Endothelial cell of umbilical vein (primary cell): ENCODE measurements around the gene LDLRAD3. TPM values are rescaled to one million over a fixed set of nuclear protein-coding genes. Genes with fewer than 3 reads are reported as not detected.

ENCODE experiments used
- BruUV-seq: library from RNA; stranded (reverse); fragments of 400-500 nt; replicated peaks from 2 replicates; lab custom pipeline; 2021; lab: Mats Ljungman, UMichigan
- CTCF ChIA-PET: fragments of 300-600, 350-600 bp; sonication (Branson Sonifier 250); formaldehyde crosslinking; loops from one replicate; lab custom pipeline; 2021; ENCODE audit warnings: antibody characterized with exemption, inconsistent platforms; lab: Charles Lee
- POLR2A ChIA-PET: fragments of 300-600, 350-600 bp; sonication (Branson Sonifier 250); formaldehyde crosslinking; loops from one replicate; lab custom pipeline; 2021; ENCODE audit warnings: antibody characterized with exemption, inconsistent platforms; lab: Charles Lee
- DNase-seq: peaks from one replicate; pipeline ENCODE4 v3.0.0-alpha.2; 2011; ENCODE audit warnings: low read depth, low spot score
- FAIRE-seq: peaks from 2 replicates; lab custom pipeline; 2011; peaks lifted over from hg19 to GRCh38; lab: Jason Lieb, UNC
- H2AFZ ChIP-seq: 2 replicates; pipeline ENCODE4 v1.6.0; 2012; ENCODE audit warnings: low read depth, low read length, control low read depth, inconsistent platforms
- H3K27ac ChIP-seq: 2 replicates; pipeline ENCODE4 v1.5.1; 2011; ENCODE audit warnings: low read depth, mild to moderate bottlenecking, control low read depth, low read length, moderate library complexity; ENCODE audit not compliant: insufficient read depth
- H3K27me3 ChIP-seq, 2 experiments: 2 replicates each; pipeline versions ENCODE4 v1.6.0 to v1.6.1; 2011; ENCODE audit warnings: low read length in 2 of 2, mixed read lengths in 1 of 2; ENCODE audit not compliant: control insufficient read depth in 2 of 2, insufficient read depth in 2 of 2
- H3K36me3 ChIP-seq, 2 experiments: 2 replicates in 1 of 2; 3 replicates in 1 of 2; pipeline ENCODE4 v1.5.1; 2011; ENCODE audit warnings: low read length in 2 of 2, mild to moderate bottlenecking in 1 of 2, moderate library complexity in 1 of 2; ENCODE audit not compliant: control insufficient read depth in 2 of 2, insufficient read depth in 2 of 2; ENCODE audit errors: extremely low read depth in 1 of 2
- H3K4me1 ChIP-seq: 3 replicates; pipeline ENCODE4 v1.5.1; 2011; ENCODE audit warnings: mild to moderate bottlenecking, low read length; ENCODE audit not compliant: control insufficient read depth, insufficient read depth; ENCODE audit errors: extremely low read depth
- H3K4me2 ChIP-seq: 2 replicates; pipeline ENCODE4 v1.6.1; 2011; ENCODE audit warnings: low read length, control low read depth, mixed read lengths; ENCODE audit not compliant: insufficient read depth
- H3K4me3 ChIP-seq, 3 experiments: fragments of 200-600 bp in 1 of 3; sonication (generic), shearing (Covaris generic) in 1 of 3; replicated peaks in 1 of 3; 2 replicates each; pipeline ENCODE4 v1.5.1; 2011 to 2016; ENCODE audit warnings: control low read depth in 3 of 3, low read length in 3 of 3, mild to moderate bottlenecking in 2 of 3, inconsistent platforms in 1 of 3, low read depth in 1 of 3, moderate library complexity in 1 of 3; ENCODE audit not compliant: insufficient read depth in 1 of 3
- H3K79me2 ChIP-seq: 2 replicates; pipeline ENCODE4 v1.6.0; 2012; ENCODE audit warnings: low read length, inconsistent platforms; ENCODE audit not compliant: control insufficient read depth, insufficient read depth
- H3K9ac ChIP-seq: replicated peaks from 2 replicates; pipeline ENCODE3; 2011; ENCODE audit warnings: low read length, control low read depth; ENCODE audit not compliant: insufficient read depth; ENCODE audit errors: extremely low read depth
- H3K9me1 ChIP-seq: replicated peaks from 3 replicates; pipeline ENCODE4 v1.6.0; 2011; ENCODE audit warnings: mild to moderate bottlenecking, low read length; ENCODE audit not compliant: control insufficient read depth, insufficient read depth; ENCODE audit errors: extremely low read depth
- H3K9me3 ChIP-seq: replicated peaks from 2 replicates; pipeline ENCODE4 v1.5.1; 2012; ENCODE audit warnings: low read length, inconsistent platforms; ENCODE audit not compliant: control insufficient read depth, insufficient read depth
- H4K20me1 ChIP-seq: replicated peaks from 2 replicates; pipeline ENCODE3; 2011; ENCODE audit warnings: mild to moderate bottlenecking, low read length; ENCODE audit not compliant: control insufficient read depth, insufficient read depth; ENCODE audit errors: extremely low read depth
- FOS ChIP-seq: IDR thresholded peaks from 2 replicates; pipeline ENCODE4 v1.6.1; 2011; ENCODE audit warnings: mild to moderate bottlenecking, low read length, moderate library complexity, borderline replicate concordance; ENCODE audit not compliant: insufficient read depth
- GATA2 ChIP-seq: IDR thresholded peaks from 2 replicates; pipeline ENCODE4 v1.7.0; 2011; ENCODE audit warnings: low read depth, mild to moderate bottlenecking, moderate library complexity, mixed read lengths, low read length; ENCODE audit not compliant: insufficient read length, insufficient read depth
- JUN ChIP-seq: IDR thresholded peaks from 2 replicates; pipeline ENCODE4 v1.6.1; 2011; ENCODE audit warnings: borderline replicate concordance, low read depth; ENCODE audit not compliant: insufficient read length, insufficient read depth
- MYC ChIP-seq: IDR thresholded peaks from one replicate; pipeline ENCODE4 v1.6.1; 2011; ENCODE audit warnings: mild to moderate bottlenecking, low read depth, low read length
- dilution Hi-C: fragments of 300-500 bp; cut with MboI; formaldehyde crosslinking; loops from one replicate; pipeline ENCODE4 v1.15.0; 2019; ENCODE audit warnings: low sequenced_read_pairs; ENCODE audit not compliant: extremely low pct_ligation_motif_present
- intact Hi-C: fragments of 100-400 bp; cut with micrococcal nuclease; formaldehyde crosslinking; loops from one replicate; pipeline ENCODE4 v1.10.0; 2022
- polyA plus RNA-seq, 4 experiments: library from polyadenylated mRNA; depleted of rRNA in 3 of 4; stranded (reverse) in 3 of 4; unstranded in 1 of 4; fragments of >200 nt; gene quantifications; 2 replicates each; pipeline versions ENCODE4 v1.2.1 to v1.2.3, GENCODE V29; 2011 to 2012; ENCODE audit warnings: missing spikeins in 1 of 4
- total RNA-seq: library from RNA; stranded (reverse); gene quantifications from 2 replicates; pipeline ENCODE4 v1.2.3, GENCODE V29; 2021
- TF ChIP-seq, protein P1 (sequence below): IDR thresholded peaks from 2 replicates; pipeline ENCODE4 v1.6.1; 2011; ENCODE audit not compliant: insufficient read depth, insufficient read length

LDLRAD3 gene
- total and polyA plus RNA-seq, 2 donors (not counting 3 experiments of a cell fraction or from before 2014, with no cell fraction given) = 17.9 to 25.1 TPM

DNA sequence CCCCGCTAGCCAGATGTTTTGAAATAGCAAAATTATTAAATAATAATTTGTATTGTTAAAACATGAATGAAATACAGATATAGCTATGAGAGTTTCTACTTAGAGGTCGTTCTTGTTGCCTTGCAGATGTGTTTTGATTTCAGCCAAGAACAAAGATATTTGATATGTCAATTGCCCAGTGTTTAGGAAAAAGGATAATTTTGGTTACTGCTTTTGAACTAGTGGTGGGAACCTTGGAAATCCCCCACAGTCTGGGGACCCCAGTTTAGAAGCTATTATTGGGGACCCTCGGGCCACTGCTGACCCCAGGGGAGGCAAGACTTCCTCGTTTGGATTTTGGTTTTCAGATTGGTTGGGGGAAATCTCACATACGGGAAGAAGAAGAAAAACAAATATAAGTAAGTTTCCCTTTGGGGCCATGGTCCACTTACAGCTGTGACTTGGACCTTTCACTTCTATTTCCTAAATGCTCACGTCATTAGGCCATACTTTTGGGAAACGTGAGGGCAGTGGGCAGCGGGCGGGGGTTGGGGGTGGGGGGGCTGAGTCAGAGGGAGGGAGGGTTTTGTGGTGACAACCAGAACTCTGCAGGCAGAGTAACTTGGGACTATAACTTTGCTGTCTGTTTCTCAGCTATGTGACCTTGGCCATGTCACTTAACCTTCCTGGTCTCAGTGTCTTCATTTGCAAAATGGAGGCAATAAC lies 37.0 kb downstream of the LDLRAD3 start:
- H3K27ac ChIP-seq = no peak overlapping the region
- H4K20me1 ChIP-seq = no peaks in the 10 kb centered on the region
- H3K9me3 ChIP-seq = no peaks in the 10 kb centered on the region
- no peak for FAIRE-seq
- dilution Hi-C loops (no loop called here), intact Hi-C loops (no loop called here)
- POLR2A ChIA-PET = no interaction called here
- CTCF ChIA-PET = interaction anchor here (1.2 to 2.9 kb wide), 4 partner anchors 9 to 159 kb away, joined by 3 to 9 read pairs (median 5); no protein-coding TSS in a partner anchor
- no peaks in the 10 kb centered on the region for H3K27me3 ChIP-seq
- H3K9ac ChIP-seq = no peak overlapping the region
- no peak overlapping the region for H3K4me3 ChIP-seq
- peak; percentile 28 for DNase-seq
- no peaks in the 10 kb centered on the region for H3K9me1 ChIP-seq
- H3K4me2 ChIP-seq = no peak overlapping the region
- no peaks in the 10 kb centered on the region for H3K36me3 ChIP-seq
- no peak overlapping the region for H2AFZ ChIP-seq
- H3K79me2 ChIP-seq = peaks cover 37% of the 10 kb centered on the region
- no peak for TF ChIP-seq FOS
- TF ChIP-seq MYC = no peak
- TF ChIP-seq, protein P1, sequence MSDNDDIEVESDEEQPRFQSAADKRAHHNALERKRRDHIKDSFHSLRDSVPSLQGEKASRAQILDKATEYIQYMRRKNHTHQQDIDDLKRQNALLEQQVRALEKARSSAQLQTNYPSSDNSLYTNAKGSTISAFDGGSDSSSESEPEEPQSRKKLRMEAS = no peak
- no peak for TF ChIP-seq GATA2
- no TSS peak for BruUV-seq
- H3K4me1 ChIP-seq = peaks cover 13% of the 10 kb centered on the region

DNA sequence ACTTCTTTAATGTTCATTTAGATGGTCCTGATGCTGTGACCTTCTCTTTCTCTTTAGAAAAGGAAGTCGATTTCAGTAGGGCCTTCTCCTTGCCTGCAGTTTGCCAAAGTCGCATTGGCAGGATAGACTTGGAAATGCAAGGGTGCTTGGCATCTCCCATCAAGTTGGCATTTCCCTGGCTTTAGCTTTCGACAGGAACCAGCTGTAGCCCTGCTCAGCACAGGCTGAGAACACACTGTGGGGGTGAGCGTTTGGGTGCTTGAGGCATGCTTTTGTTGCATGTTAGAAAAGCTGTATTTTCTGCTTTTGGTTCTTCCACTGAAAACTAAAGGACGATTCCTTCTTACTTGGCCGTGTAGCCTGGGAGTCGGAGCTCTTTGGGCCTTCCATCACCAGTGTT lies 37.7 kb downstream of the LDLRAD3 start:
- Histone ChIP-seq H3K4me1 (peaks cover 13% of the 10 kb centered on the region), H2AFZ (no peak overlapping the region), H4K20me1 (no peaks in the 10 kb centered on the region), H3K27ac (no peak overlapping the region), H3K9me3 (no peaks in the 10 kb centered on the region), H3K36me3 (no peaks in the 10 kb centered on the region), H3K79me2 (peaks cover 38% of the 10 kb centered on the region), H3K4me2 (no peak overlapping the region), H3K9me1 (no peaks in the 10 kb centered on the region), H3K4me3 (no peak overlapping the region), H3K27me3 (no peaks in the 10 kb centered on the region), H3K9ac (no peak overlapping the region)
- intact Hi-C loops (no loop called here), dilution Hi-C loops (no loop called here)
- CTCF ChIA-PET = interaction anchor here (0.9 to 2.9 kb wide), 4 partner anchors 12 to 160 kb away, joined by 3 to 9 read pairs (median 4); no protein-coding TSS in a partner anchor
- DNase-seq = peak; percentile 12
- POLR2A ChIA-PET = no interaction called here
- BruUV-seq = no TSS peak
- no peak for FAIRE-seq
- TF ChIP-seq JUN (no peak), MYC (no peak), GATA2 (no peak), FOS (no peak)
